Thyroid gland (tissue), 4 donors: ENCODE data around the gene PPP2R2D. TPM values are rescaled to one million over a fixed set of nuclear protein-coding genes. Genes with fewer than 3 reads are reported as not detected.

ENCODE experiments used
- DNase-seq, 2 donors: peaks; one replicate each; pipeline ENCODE4 v3.0.0-alpha.2; 2019
- H3K27ac ChIP-seq, 3 donors: fragments of 200-600 bp; sonication (generic); 1 replicate in 2 of 3; 2 replicates in 1 of 3; pipeline ENCODE4 v1.5.1; 2016 to 2019; ENCODE audit warnings: mild to moderate bottlenecking in 1 of 3, moderate library complexity in 1 of 3
- H3K27me3 ChIP-seq: fragments of 200-600 bp; sonication (generic); one replicate; pipeline ENCODE4 v1.5.1; 2019
- H3K36me3 ChIP-seq, 2 donors: fragments of 200-600 bp; sonication (generic); one replicate each; pipeline ENCODE4 v1.5.1; 2016 to 2019
- H3K4me1 ChIP-seq, 2 donors: fragments of 200-600 bp; sonication (generic); one replicate each; pipeline ENCODE4 v1.5.1; 2017 to 2019
- H3K4me3 ChIP-seq, 3 donors: fragments of 200-600 bp; sonication (generic); replicated peaks in 1 of 3; 1 replicate in 2 of 3; 2 replicates in 1 of 3; pipeline ENCODE4 v1.5.1; 2016; ENCODE audit warnings: mild to moderate bottlenecking in 1 of 3
- H3K9me3 ChIP-seq: fragments of 200-600 bp; sonication (generic); one replicate; pipeline ENCODE4 v1.5.1; 2017
- POLR2A ChIP-seq, 2 donors: fragments of 450-650 bp; IDR thresholded peaks; one replicate each; pipeline ENCODE4 v1.6.1; 2017; ENCODE audit warnings: antibody characterized with exemption in 2 of 2, mild to moderate bottlenecking in 2 of 2, moderate library complexity in 1 of 2
- WGBS, 2 donors: methylation state at CpG; one replicate each; pipeline ENCODE4 v1.1.5; 2017; 5-methylcytosine and 5-hydroxymethylcytosine counted together
- intact Hi-C: fragments of 100-400 bp; cut with DNase I; formaldehyde crosslinking; loops from one replicate; pipeline ENCODE4 v1.15.1; 2023
- total RNA-seq, 4 donors: library from RNA; depleted of rRNA; stranded (reverse); fragments of >200 nt; gene quantifications; one replicate each; pipeline ENCODE4 v1.2.3, GENCODE V29; 2016
- TF ChIP-seq, protein P1 (sequence below), 6 experiments: fragments of 200-600 bp in 3 of 6; fragments of 450-650 bp in 3 of 6; sonication (generic) in 3 of 6; IDR thresholded peaks; one replicate each; pipeline ENCODE4 v1.5.1; 2016 to 2019; ENCODE audit warnings: antibody characterized with exemption in 6 of 6, mild to moderate bottlenecking in 2 of 6, inconsistent platforms in 1 of 6, moderate library complexity in 1 of 6

Gene PPP2R2D
- total RNA-seq, 4 donors from 2014 or later = 32.3 to 38.7 (median 33.9) TPM

DNA sequence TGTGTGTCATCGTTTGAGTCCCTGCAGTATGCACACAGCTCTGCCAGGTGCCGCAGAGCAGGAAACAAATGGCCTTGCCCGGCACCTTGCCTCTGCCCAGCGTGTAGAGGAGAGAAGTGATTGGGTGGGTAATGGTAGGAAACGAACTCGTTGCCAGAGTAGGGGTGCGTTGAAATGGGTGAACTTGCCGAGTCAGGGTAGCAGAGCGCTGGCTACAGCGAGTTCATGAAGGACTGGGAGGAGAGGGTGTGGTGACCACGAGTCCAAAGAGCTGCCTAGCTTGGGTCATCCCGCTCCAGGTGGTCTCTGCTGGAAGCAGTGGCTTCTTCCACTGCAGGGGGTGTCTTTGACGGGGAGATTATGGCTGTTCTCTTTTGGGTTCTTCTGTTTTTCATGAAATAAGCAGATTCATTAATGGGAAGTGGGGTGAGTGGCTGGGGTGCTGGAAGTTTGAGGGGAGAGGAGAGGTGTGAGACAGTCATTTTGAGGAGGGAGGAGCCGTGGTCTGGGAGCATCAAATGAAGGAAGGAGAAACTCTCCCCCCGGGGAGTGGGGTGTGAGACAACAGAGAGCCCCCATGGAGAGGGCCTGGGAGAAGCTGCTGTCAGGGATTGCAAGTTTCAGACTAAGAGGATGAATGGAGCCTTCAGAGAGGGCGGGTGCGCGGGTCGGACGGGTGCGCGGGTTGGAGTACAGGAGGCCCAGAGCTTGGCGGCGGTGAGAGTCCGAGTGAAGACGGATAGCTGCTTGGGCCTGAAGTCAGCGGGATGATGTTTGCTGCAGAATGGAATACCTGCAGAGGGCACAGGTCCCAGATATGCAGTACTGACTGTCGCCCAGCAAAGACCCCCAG, 26.2 kb downstream of the PPP2R2D start:
- intact Hi-C loops = no loop called here

DNA sequence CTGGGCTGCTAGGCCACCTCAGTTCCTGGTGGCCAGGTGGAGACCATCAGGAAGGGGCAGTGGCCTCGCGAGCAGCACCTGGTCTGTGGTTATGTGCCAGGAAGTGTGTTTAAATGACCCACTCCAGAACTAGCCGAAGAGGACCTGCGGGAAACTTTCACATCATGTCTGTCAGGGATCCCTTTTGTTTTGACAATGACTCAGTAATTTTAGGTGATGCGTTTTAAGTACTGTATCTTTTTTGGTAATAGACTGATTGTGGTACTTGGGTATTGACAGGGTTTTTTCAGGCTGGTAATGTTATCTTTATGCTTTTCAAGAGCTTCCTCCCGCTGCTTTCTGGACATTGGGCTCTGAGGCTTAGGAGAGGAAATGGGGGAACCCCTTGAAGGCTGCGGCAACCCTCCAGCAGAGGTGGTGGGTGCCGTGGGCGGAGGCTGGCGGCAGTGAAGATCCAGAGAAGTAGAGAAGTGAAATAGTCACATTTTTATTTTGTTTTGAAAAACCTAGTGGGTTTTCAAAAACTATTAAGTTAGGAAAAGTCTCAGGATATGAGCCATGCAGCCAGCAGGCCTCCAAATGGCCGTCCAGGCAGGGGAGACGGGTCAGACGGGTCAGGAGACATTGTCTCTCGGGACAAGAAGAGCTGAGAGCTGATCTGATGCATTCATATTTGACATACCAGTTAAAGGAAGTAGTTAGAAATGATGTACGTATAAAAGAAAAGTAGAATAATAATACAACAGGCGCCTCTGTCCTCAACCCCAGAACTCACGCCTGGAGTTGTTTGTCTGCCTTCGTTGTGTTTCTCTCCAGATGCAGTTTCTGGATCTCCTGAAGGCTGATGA, 27.7 kb downstream of the PPP2R2D start:
- Histone ChIP-seq H3K36me3 (no peaks in the 10 kb centered on the region), H3K9me3 (no peaks in the 10 kb centered on the region), H3K27me3 (no peaks in the 10 kb centered on the region), H3K27ac (peak overlapping the region in 1 of 3 donors; percentile 24), H3K4me1 (peaks cover 39 to 47% of the 10 kb centered on the region in 2 donors), H3K4me3 (no peak overlapping the region)
- intact Hi-C loops = no loop called here
- no peak for DNase-seq
- TF ChIP-seq, protein P1, sequence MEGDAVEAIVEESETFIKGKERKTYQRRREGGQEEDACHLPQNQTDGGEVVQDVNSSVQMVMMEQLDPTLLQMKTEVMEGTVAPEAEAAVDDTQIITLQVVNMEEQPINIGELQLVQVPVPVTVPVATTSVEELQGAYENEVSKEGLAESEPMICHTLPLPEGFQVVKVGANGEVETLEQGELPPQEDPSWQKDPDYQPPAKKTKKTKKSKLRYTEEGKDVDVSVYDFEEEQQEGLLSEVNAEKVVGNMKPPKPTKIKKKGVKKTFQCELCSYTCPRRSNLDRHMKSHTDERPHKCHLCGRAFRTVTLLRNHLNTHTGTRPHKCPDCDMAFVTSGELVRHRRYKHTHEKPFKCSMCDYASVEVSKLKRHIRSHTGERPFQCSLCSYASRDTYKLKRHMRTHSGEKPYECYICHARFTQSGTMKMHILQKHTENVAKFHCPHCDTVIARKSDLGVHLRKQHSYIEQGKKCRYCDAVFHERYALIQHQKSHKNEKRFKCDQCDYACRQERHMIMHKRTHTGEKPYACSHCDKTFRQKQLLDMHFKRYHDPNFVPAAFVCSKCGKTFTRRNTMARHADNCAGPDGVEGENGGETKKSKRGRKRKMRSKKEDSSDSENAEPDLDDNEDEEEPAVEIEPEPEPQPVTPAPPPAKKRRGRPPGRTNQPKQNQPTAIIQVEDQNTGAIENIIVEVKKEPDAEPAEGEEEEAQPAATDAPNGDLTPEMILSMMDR (IDR thresholded peaks at IDR 0.05) = no peak
- WGBS, 2 donors = 71% methylated on average over 18 of the region's 18 CpGs

More for the DNA sequence above, 26.2 kb downstream of the PPP2R2D start:
- Histone ChIP-seq H3K27me3 (no peaks in the 10 kb centered on the region), H3K4me1 (peaks cover 28 to 34% of the 10 kb centered on the region in 2 donors), H3K9me3 (no peaks in the 10 kb centered on the region), H3K36me3 (no peaks in the 10 kb centered on the region), H3K4me3 (no peak overlapping the region), H3K27ac (no peak overlapping the region)
- no peak for DNase-seq
- WGBS, 2 donors = 96% methylated on average over 28 of the region's 28 CpGs
- no peak for TF ChIP-seq POLR2A (IDR thresholded peaks at IDR 0.05)
- TF ChIP-seq, protein P1 (IDR thresholded peaks at IDR 0.05) = no peak

DNA sequence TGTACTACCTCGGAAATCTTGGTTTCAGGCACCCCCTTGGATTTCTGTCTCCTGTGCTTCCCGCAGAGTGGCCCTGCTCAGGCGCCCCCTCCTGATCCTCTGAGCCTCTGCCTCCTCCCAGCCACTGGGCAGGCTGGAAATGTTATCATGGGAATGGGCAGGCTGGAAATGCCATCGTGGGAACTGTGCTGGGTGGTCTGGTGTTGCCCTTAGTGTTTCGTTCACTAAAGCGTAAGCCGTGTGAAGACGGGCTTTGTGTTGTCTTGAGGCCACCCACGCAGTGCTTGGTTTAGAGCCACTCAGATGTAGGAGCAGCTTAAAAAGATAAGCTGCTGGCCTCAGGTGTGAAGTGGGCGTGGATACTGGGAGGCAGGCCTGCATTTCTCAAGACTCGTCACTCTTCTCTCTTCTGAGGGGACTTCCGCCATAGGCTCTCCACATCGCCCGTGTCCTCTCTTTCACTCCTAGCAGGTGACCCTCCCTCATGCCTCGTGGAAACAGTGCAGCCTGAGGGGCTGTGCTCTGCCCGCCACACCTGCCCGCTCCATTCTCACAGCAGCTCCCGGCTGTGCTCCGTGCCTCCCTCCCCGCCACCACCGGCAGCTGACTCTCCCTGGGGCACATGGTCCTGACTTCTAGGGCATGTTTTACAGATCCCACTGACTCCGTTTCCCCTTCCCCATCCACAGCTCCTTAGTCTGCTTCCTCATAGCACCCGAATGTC, 28.5 kb downstream of the PPP2R2D start:
- intact Hi-C loops = no loop called here
- H3K4me3 ChIP-seq = no peak overlapping the region
- WGBS, 2 donors = 86 to 89% methylated on average over 23 of the region's 23 CpGs
- no peak overlapping the region for H3K27ac ChIP-seq
- no peaks in the 10 kb centered on the region for H3K36me3 ChIP-seq
- no peak for DNase-seq
- H3K27me3 ChIP-seq = no peaks in the 10 kb centered on the region
- H3K4me1 ChIP-seq = peaks cover 47 to 53% of the 10 kb centered on the region in 2 donors
- no peaks in the 10 kb centered on the region for H3K9me3 ChIP-seq
- TF ChIP-seq, protein P1 (IDR thresholded peaks at IDR 0.05) = no peak
- TF ChIP-seq POLR2A (IDR thresholded peaks at IDR 0.05) = no peak

DNA sequence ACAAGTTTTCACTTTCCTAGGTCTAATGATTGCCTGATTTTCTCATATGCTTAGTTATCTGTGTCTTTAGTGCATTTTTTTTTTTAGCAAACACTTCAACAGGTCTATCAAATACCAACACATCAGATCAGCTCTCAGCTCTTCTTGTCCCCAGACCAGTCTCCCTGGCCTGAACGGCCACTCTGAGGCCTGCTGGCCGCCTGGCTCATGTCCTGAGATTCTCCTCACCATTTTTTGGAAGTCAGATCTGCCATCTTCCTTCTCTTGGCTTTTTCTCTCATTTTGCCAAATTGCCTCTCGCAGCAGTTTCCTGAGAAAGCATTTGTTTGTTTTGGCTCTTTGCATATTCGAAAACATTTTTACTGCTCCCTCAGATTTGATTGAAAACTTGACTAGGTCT, 29.3 kb downstream of the PPP2R2D start:
- DNase-seq = no peak
- TF ChIP-seq, protein P1 (IDR thresholded peaks at IDR 0.05) = no peak
- TF ChIP-seq POLR2A (IDR thresholded peaks at IDR 0.05) = no peak
- intact Hi-C loops = no loop called here
- Histone ChIP-seq H3K4me3 (no peak overlapping the region), H3K9me3 (no peaks in the 10 kb centered on the region), H3K36me3 (no peaks in the 10 kb centered on the region), H3K27ac (no peak overlapping the region), H3K4me1 (peaks cover 47 to 53% of the 10 kb centered on the region in 2 donors), H3K27me3 (no peaks in the 10 kb centered on the region)
- WGBS, 2 donors = 80 to 82% methylated on average over 4 of the region's 4 CpGs
